Heart left ventricle (tissue), 16 donors: ENCODE data around the gene WDR70. TPM values are rescaled to one million over a fixed set of nuclear protein-coding genes. Genes with fewer than 3 reads are reported as not detected.

ENCODE experiments used
- ATAC-seq, 4 donors: fragments of 200-7000 bp; cut with Tn5 transposase; one replicate each; pipeline ENCODE4 v1.9.1; 2020 to 2022; ENCODE audit warnings: moderate library complexity in 4 of 4, mild to moderate bottlenecking in 3 of 4, moderate number of reproducible peaks in 1 of 4
- DNase-seq, 5 donors: peaks; one replicate each; pipeline ENCODE4 v3.0.0-alpha.2; 2020
- H3K27ac ChIP-seq, 12 donors: fragments of 200-600 bp; sonication (generic) in 4 of 12; one replicate each; pipeline versions ENCODE4 v1.5.0 to v1.8.0; 2016 to 2022; ENCODE audit warnings: mild to moderate bottlenecking in 2 of 12
- H3K27me3 ChIP-seq, 9 donors: fragments of 200-600 bp; sonication (generic) in 2 of 9; one replicate each; pipeline versions ENCODE4 v1.5.1 to v1.8.0; 2016 to 2022; ENCODE audit warnings: mild to moderate bottlenecking in 3 of 9
- H3K36me3 ChIP-seq, 9 donors: fragments of 200-600 bp; sonication (generic) in 2 of 9; one replicate each; pipeline versions ENCODE4 v1.5.0 to v1.8.0; 2018 to 2022; ENCODE audit warnings: mild to moderate bottlenecking in 2 of 9
- H3K4me1 ChIP-seq, 12 donors: fragments of 200-600 bp; sonication (generic) in 4 of 12; one replicate each; pipeline versions ENCODE4 v1.5.0 to v1.8.0; 2016 to 2022; ENCODE audit warnings: mild to moderate bottlenecking in 3 of 12
- H3K4me3 ChIP-seq, 12 donors: fragments of 200-600 bp; sonication (generic) in 4 of 12; one replicate each; pipeline versions ENCODE4 v1.5.0 to v1.8.0; 2017 to 2022; ENCODE audit warnings: mild to moderate bottlenecking in 9 of 12, moderate library complexity in 4 of 12
- H3K9me3 ChIP-seq, 12 donors: fragments of 200-600 bp; sonication (generic) in 4 of 12; one replicate each; pipeline versions ENCODE4 v1.5.0 to v1.8.0; 2016 to 2022; ENCODE audit warnings: mild to moderate bottlenecking in 1 of 12
- POLR2A ChIP-seq, 2 donors: fragments of 450-650 bp; IDR thresholded peaks; one replicate each; pipeline ENCODE4 v1.6.1; 2017; ENCODE audit warnings: antibody characterized with exemption in 2 of 2, mild to moderate bottlenecking in 2 of 2, moderate library complexity in 2 of 2
- WGBS, 4 donors: extraction: QIAGEN DNeasy Blood & Tissue Kit in 2 of 4; methylation state at CpG; one replicate each; pipeline versions ENCODE4 v1.1.5 to v1.1.7; 2013 to 2018; 5-methylcytosine and 5-hydroxymethylcytosine counted together
- intact Hi-C, 10 donors: fragments of 100-400 bp; cut with DNase I; formaldehyde crosslinking; loops; one replicate each; pipeline versions ENCODE4 v1.11.1 to v1.14.2; 2022
- polyA plus RNA-seq, 2 donors: library from polyadenylated mRNA; stranded (reverse); fragments of 200-250 nt; gene quantifications; one replicate each; pipeline ENCODE4 v1.2.3, GENCODE V29; 2013
- total RNA-seq, 9 donors: library from RNA; depleted of rRNA in 2 of 9; stranded (reverse); fragments of >200 nt in 2 of 9; fragmentation: NEBNext Ultra II Directional in 3 of 9; extraction: Animal tissue kit (Norgen Biotek cat#: 25700) in 3 of 9; gene quantifications; one replicate each; pipeline versions ENCODE4 v1.1.0 to v1.2.4, GENCODE V29; 2016 to 2023
- TF ChIP-seq, protein P1 (sequence below), 12 donors: fragments of 200-600 bp; sonication (generic) in 4 of 12; IDR thresholded peaks; one replicate each; pipeline versions ENCODE4 v1.5.0 to v1.8.0; 2018 to 2022; ENCODE audit warnings: antibody characterized with exemption in 12 of 12, mild to moderate bottlenecking in 5 of 12
- donor health status: ischemic (EF 13 %, LVEDD 7.1; RV severe dilation, severe dysfunction).
- donor health status: healthy with polysubstance abuse.
- donor health status: DM: no; HTN: yes; CAD: no.
- donor health status: DM: no; HTN: no; CAD: no.
- donor health status: ischemic (EF 25% LVEDD 6.9; RV normal size, moderate dysfunction).
- donor health status: ischemic (EF 25% LVEDD 5.7; RV mildly dilated, moderate dysfunction).
- donor health status: healthy.
- donor health status: DM: yes; HTN: yes; CAD: no.
- donor health status: ischemic (EF 35%, LVEDD 5.7; RV mildly dilated, moderate dysfunction).
- donor health status: nonischemic (EF 11% LVEDD 7.7; RV severe dilation, severe dysfunction).
- donor health status: DM: yes; HTN: yes; CAD: no.
- donor health status: PGD.
- donor health status: ischemic (EF 29% LVEDD 5.4; RV normal size, mild dysfunction).
- donor health status: nonischemic (EF 23%, LVEDD 6.1; RV moderate dilation, normal function).

WDR70 gene
- total and polyA plus RNA-seq, 11 donors = 6.0 to 31.3 (median 13.6) TPM

DNA sequence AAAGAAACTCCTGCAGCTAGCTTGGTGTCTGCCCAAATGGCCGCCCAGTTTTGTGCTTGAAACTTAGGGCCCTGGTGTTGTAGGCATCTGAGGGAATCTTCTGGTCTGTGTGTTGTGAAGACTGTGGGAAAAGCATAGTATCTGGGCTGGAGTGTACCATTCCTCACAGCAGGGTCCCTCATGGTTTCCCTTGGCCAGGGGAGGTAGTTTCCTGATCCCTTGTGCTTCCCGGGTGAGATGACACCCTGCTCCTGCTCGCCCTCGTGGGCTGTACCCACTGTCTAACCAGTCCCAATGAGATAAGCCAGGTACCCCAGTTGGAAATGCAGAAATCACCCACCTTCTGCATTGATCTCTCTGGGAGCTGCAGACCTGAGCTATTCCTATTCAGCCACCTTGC lies 277.9 kb downstream of the WDR70 start:
- intact Hi-C loops = no loop called here
- DNase-seq (no peak), ATAC-seq (no peak)
- Histone ChIP-seq H3K36me3 (no peaks in the 10 kb centered on the region), H3K27me3 (no peaks in the 10 kb centered on the region), H3K9me3 (peaks cover 0 to 28% (median 0%) of the 10 kb centered on the region in 12 donors), H3K4me3 (no peak overlapping the region), H3K4me1 (peaks cover 0 to 8% (median 0%) of the 10 kb centered on the region in 12 donors), H3K27ac (no peak overlapping the region)
- 71 to 97% (median 85%) methylated on average over 3 to 4 of the region's 4 CpGs for WGBS, 4 donors
- TF ChIP-seq, protein P1, sequence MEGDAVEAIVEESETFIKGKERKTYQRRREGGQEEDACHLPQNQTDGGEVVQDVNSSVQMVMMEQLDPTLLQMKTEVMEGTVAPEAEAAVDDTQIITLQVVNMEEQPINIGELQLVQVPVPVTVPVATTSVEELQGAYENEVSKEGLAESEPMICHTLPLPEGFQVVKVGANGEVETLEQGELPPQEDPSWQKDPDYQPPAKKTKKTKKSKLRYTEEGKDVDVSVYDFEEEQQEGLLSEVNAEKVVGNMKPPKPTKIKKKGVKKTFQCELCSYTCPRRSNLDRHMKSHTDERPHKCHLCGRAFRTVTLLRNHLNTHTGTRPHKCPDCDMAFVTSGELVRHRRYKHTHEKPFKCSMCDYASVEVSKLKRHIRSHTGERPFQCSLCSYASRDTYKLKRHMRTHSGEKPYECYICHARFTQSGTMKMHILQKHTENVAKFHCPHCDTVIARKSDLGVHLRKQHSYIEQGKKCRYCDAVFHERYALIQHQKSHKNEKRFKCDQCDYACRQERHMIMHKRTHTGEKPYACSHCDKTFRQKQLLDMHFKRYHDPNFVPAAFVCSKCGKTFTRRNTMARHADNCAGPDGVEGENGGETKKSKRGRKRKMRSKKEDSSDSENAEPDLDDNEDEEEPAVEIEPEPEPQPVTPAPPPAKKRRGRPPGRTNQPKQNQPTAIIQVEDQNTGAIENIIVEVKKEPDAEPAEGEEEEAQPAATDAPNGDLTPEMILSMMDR (IDR thresholded peaks at IDR 0.05) = no peak
- TF ChIP-seq POLR2A (IDR thresholded peaks at IDR 0.05) = no peak

DNA sequence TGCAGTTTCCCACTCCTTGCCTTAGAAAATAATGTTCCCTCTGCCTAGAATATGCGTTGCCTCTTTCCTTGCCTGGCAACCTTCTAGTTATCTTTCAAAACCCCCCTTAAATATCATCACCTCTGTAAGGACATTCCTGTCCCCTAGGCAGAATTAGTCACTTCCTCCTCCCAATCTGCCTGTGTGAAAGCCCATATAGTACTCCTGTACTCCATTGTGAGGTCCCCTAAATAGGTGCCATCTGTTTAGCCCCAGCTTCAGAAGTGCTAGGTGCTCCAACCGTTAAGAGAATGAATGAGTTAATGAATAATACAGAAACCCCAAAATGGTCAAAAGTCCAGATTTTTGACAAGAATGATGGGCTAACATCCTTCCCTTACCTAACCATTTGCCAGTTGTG lies 279.3 kb downstream of the WDR70 start:
- intact Hi-C loops = no loop called here
- no peak for ATAC-seq
- H3K9me3 ChIP-seq = peaks cover 0 to 18% (median 0%) of the 10 kb centered on the region in 12 donors
- TF ChIP-seq, protein P1 (IDR thresholded peaks at IDR 0.05) = no peak
- TF ChIP-seq POLR2A (IDR thresholded peaks at IDR 0.05) = no peak
- H3K36me3 ChIP-seq = no peaks in the 10 kb centered on the region
- 63 to 77% (median 70%) methylated on average over 2 of the region's 2 CpGs for WGBS, 4 donors
- H3K27me3 ChIP-seq = no peaks in the 10 kb centered on the region
- no peak for DNase-seq
- H3K4me1 ChIP-seq = peaks cover 0 to 8% (median 0%) of the 10 kb centered on the region in 12 donors
- H3K27ac ChIP-seq = no peak overlapping the region
- H3K4me3 ChIP-seq = no peak overlapping the region

DNA sequence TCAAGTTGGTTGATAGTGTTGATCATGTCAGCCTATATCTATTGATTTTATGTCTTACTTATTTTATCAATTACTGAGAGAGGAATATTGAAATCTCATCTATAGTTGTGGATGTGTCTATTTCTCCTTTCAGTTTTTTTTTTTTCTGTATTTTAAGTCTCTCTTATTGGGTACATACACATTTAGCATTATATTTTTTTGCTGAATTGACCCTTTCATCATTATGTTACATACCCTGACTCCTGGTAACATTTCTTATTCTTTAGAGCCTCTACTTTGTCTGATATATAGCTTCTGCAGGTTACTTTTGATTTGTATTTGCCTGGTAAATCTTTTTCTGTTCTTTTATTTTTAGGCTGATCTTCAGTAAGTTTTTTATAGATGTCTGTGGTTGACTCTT lies 281.2 kb downstream of the WDR70 start:
- H3K9me3 ChIP-seq = peaks cover 0 to 2% (median 0%) of the 10 kb centered on the region in 12 donors
- TF ChIP-seq, protein P1 (IDR thresholded peaks at IDR 0.05) = no peak
- TF ChIP-seq POLR2A (IDR thresholded peaks at IDR 0.05) = no peak
- no peaks in the 10 kb centered on the region for H3K36me3 ChIP-seq
- peaks cover 0 to 11% (median 3%) of the 10 kb centered on the region in 12 donors for H3K4me1 ChIP-seq
- intact Hi-C loops = no loop called here
- no peaks in the 10 kb centered on the region for H3K27me3 ChIP-seq
- no peak for ATAC-seq
- DNase-seq = no peak
- H3K27ac ChIP-seq = no peak overlapping the region
- no peak overlapping the region for H3K4me3 ChIP-seq

DNA sequence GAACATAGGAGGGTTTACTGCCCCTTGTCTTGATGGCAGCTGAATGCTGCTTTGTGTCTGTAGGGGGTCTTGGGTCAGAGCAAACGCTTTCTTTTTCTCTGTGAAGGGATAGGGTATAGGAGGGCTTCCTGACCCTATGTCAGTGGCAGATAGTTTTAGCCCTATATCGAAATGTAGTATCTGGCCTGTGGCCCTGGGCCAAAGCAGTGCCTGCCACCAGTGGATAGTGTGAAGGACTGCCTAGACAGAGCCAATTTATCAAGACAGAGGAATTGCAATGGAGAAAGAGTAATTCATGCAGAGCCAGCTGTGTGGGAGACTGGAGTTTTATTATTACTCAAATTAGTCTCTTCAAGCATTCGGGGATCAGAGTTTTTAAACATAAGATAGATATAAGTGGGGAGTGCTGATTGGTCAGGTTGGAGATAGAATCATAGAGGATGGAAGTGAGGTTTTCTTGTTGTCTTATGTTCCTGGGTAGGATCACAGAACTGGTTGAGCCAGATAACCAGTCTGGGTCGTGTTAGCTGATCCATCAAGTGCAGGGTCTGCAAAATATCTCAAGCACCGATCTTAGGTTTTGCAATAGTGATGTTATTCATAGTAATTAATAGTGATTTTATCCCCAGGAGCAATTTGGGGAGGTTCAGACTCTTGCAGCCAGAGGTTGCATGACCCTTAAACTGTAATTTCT lies 282.3 kb downstream of the WDR70 start:
- Histone ChIP-seq H3K4me1 (peaks cover 0 to 20% (median 11%) of the 10 kb centered on the region in 12 donors), H3K36me3 (no peaks in the 10 kb centered on the region), H3K4me3 (no peak overlapping the region), H3K27me3 (no peaks in the 10 kb centered on the region), H3K27ac (no peak overlapping the region), H3K9me3 (no peaks in the 10 kb centered on the region)
- intact Hi-C loops = no loop called here
- WGBS, 4 donors = 54 to 64% (median 59%) methylated on average over 5 of the region's 5 CpGs
- ATAC-seq (no peak), DNase-seq (no peak)
- no peak for TF ChIP-seq POLR2A (IDR thresholded peaks at IDR 0.05)
- TF ChIP-seq, protein P1 (IDR thresholded peaks at IDR 0.05) = no peak
